HL-60 (cell line): Measurements from ENCODE around the gene GNAT1.

Experiments
- DNase-seq, 2 experiments: peaks; one replicate each; pipeline ENCODE4 v3.0.0-alpha.2; 2010 to 2020; ENCODE audit warnings: low read depth in 1 of 2, low spot score in 1 of 2
- H3K27ac ChIP-seq: fragments of 250-450 bp; sonication (Bioruptor Pico); replicated peaks from 2 replicates; pipeline ENCODE4 v1.5.1; 2020; ENCODE audit warnings: mild to moderate bottlenecking, moderate library complexity
- H3K27me3 ChIP-seq: fragments of 250-450 bp; sonication (Bioruptor Pico); 2 replicates; pipeline ENCODE4 v1.5.1; 2021; ENCODE audit warnings: mild to moderate bottlenecking, moderate library complexity; ENCODE audit not compliant: insufficient read depth, poor library complexity, severe bottlenecking
- H3K4me3 ChIP-seq: replicated peaks from 2 replicates; pipeline ENCODE4 v1.5.1; 2011; ENCODE audit warnings: mild to moderate bottlenecking, control low read depth, low read length; ENCODE audit not compliant: insufficient read depth
- GABPA ChIP-seq: IDR thresholded peaks from 2 replicates; pipeline ENCODE4 v1.6.1; 2012; ENCODE audit warnings: low read depth
- POLR2AphosphoS5 ChIP-seq: IDR thresholded peaks from 2 replicates; pipeline ENCODE4 v1.6.1; 2012; ENCODE audit warnings: low read depth
- SPI1 ChIP-seq: IDR thresholded peaks from 2 replicates; pipeline ENCODE4 v1.6.1; 2012; ENCODE audit warnings: low read depth, mild to moderate bottlenecking, borderline replicate concordance
- TF ChIP-seq, protein P1 (sequence below): IDR thresholded peaks from one replicate; pipeline ENCODE4 v1.5.1; 2011; ENCODE audit warnings: low read length, control low read depth, inconsistent platforms; ENCODE audit not compliant: insufficient read depth
- TF ChIP-seq, protein P2 (sequence below): IDR thresholded peaks from 2 replicates; pipeline ENCODE4 v1.6.1; 2012; ENCODE audit warnings: low read depth; ENCODE audit not compliant: insufficient replicate concordance

The GNAT1 gene

DNA sequence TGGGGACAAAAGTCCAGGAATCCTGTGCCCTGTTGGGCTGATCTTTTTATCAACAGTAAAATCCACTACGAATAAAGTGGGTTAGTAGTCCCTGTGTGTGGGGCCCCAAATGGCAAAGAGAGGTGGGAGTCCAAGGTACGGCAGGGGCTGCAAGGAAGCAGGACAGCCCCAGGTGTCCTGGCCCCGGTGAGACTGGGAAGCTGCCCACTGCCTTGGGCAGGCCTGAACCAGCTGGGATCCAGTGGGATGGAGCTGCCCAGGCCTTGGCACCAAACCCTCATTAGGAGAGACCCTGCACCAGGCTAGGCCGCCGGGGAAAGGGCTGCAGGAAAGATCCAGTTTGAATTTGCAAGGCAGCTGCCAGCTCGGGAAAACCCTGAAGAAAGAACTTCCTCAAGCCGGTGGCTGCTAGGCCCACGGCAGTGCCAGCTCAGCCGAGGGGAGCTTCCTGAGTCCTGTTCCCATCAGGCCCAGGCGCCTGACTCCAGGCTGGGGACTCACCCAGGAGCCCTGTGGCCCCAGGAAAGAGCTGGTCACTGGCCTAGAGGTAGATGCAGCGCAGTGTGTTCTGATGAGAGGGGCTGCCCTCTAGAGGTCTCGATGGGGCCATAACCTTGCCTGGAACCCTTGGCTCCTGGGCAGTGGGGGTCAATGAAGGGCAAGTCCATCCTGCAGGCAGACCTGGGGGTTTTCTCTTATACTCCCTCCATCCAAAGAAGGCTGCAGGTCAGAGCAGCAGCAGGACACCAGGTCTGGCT is 30.2 kb downstream of the GNAT1 start:
- Histone ChIP-seq H3K4me3 (no peak overlapping the region), H3K27ac (no peak overlapping the region), H3K27me3 (no peaks in the 10 kb centered on the region)
- DNase-seq, result no peak
- TF ChIP-seq, protein P1, sequence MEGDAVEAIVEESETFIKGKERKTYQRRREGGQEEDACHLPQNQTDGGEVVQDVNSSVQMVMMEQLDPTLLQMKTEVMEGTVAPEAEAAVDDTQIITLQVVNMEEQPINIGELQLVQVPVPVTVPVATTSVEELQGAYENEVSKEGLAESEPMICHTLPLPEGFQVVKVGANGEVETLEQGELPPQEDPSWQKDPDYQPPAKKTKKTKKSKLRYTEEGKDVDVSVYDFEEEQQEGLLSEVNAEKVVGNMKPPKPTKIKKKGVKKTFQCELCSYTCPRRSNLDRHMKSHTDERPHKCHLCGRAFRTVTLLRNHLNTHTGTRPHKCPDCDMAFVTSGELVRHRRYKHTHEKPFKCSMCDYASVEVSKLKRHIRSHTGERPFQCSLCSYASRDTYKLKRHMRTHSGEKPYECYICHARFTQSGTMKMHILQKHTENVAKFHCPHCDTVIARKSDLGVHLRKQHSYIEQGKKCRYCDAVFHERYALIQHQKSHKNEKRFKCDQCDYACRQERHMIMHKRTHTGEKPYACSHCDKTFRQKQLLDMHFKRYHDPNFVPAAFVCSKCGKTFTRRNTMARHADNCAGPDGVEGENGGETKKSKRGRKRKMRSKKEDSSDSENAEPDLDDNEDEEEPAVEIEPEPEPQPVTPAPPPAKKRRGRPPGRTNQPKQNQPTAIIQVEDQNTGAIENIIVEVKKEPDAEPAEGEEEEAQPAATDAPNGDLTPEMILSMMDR, result no peak
- no peak for TF ChIP-seq SPI1
- TF ChIP-seq GABPA, result no peak
- TF ChIP-seq POLR2AphosphoS5, result no peak
- TF ChIP-seq, protein P2, sequence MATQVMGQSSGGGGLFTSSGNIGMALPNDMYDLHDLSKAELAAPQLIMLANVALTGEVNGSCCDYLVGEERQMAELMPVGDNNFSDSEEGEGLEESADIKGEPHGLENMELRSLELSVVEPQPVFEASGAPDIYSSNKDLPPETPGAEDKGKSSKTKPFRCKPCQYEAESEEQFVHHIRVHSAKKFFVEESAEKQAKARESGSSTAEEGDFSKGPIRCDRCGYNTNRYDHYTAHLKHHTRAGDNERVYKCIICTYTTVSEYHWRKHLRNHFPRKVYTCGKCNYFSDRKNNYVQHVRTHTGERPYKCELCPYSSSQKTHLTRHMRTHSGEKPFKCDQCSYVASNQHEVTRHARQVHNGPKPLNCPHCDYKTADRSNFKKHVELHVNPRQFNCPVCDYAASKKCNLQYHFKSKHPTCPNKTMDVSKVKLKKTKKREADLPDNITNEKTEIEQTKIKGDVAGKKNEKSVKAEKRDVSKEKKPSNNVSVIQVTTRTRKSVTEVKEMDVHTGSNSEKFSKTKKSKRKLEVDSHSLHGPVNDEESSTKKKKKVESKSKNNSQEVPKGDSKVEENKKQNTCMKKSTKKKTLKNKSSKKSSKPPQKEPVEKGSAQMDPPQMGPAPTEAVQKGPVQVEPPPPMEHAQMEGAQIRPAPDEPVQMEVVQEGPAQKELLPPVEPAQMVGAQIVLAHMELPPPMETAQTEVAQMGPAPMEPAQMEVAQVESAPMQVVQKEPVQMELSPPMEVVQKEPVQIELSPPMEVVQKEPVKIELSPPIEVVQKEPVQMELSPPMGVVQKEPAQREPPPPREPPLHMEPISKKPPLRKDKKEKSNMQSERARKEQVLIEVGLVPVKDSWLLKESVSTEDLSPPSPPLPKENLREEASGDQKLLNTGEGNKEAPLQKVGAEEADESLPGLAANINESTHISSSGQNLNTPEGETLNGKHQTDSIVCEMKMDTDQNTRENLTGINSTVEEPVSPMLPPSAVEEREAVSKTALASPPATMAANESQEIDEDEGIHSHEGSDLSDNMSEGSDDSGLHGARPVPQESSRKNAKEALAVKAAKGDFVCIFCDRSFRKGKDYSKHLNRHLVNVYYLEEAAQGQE, result no peak

DNA sequence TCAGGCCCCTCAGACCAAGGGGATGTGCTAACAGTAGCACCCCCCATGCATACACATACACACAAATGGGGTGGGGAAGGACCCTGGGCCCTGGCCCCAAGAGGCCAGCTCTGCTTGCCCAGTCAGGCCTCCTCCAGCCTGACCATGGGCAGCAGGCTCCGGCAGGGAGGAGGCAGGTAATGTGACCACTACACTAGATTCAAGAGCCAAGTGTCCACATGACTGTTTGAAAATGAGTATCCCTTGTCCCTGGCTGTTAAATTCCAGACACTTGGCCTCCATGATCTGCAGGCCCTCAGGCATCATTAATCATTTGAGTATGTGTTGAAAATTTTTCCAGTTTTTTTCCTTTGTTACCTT is 30.7 kb downstream of the GNAT1 start:
- TF ChIP-seq, protein P2, result no peak
- TF ChIP-seq, protein P1, result no peak
- TF ChIP-seq POLR2AphosphoS5 (no peak), SPI1 (no peak), GABPA (no peak)
- H3K4me3 ChIP-seq, result no peak overlapping the region
- no peak overlapping the region for H3K27ac ChIP-seq
- DNase-seq, result no peak
- no peaks in the 10 kb centered on the region for H3K27me3 ChIP-seq

DNA sequence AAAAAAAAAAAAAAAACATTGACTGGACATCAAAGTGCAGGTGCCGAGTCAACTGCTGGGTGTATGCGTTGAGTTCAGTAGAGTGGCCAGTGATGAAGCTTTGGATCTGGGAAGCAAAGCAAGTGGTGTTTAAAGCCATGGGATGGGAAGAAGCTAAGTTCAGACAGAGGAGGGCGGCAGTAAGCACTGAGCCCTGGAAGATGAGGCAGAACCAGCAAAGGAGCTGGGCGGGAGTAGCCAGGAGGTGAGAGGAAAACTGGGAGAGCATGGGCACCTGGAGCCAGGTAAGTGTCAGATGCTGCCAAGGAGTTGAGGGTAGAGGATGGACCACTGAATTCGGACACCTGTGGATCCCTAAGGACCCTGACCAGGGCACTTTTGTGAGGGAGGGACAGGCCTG is 33.2 kb downstream of the GNAT1 start:
- TF ChIP-seq GABPA (no peak), SPI1 (no peak), POLR2AphosphoS5 (no peak)
- TF ChIP-seq, protein P1, result no peak
- TF ChIP-seq, protein P2, result no peak
- no peaks in the 10 kb centered on the region for H3K27me3 ChIP-seq
- H3K27ac ChIP-seq, result no peak overlapping the region
- DNase-seq, result no peak
- no peak overlapping the region for H3K4me3 ChIP-seq
